ENCODE results near the gene PLA2R1. TPM values are rescaled to one million over a fixed set of nuclear protein-coding genes. Genes with fewer than 3 reads are reported as not detected.

Gene PLA2R1
- total RNA-seq, 1 experiment from 2014 or later: 1.1 TPM

- TF ChIP-seq ZSCAN18 (CRISPR knock-in tag; IDR thresholded peaks at IDR 0.05) (no peak), RELA (CRISPR knock-in tag; IDR thresholded peaks at IDR 0.05; ENCODE audit: borderline replicate concordance) (no peak), AFF4 (CRISPR knock-in tag; IDR thresholded peaks at IDR 0.05; ENCODE audit: borderline replicate concordance) (no peak), SMAD3 (CRISPR knock-in tag; IDR thresholded peaks at IDR 0.05; ENCODE audit: borderline replicate concordance) (no peak), IRF2 (CRISPR knock-in tag; IDR thresholded peaks at IDR 0.05; ENCODE audit: borderline replicate concordance, low read depth) (no peak), IRF1 (CRISPR knock-in tag; IDR thresholded peaks at IDR 0.05) (no peak)
These were observed 171.2 kb downstream of the PLA2R1 start (continued) for GRCh38 chr2:159891267-159891588.

- Mint-ChIP-seq H3K9me3 (no peaks in the 10 kb centered on the region), H3K27me3 (ENCODE audit: low read depth) (no peaks in the 10 kb centered on the region), H3K4me1 (peaks cover 11% of the 10 kb centered on the region), H3K36me3 (no peaks in the 10 kb centered on the region), H3K27ac (no peak overlapping the region), H3K4me3 (no peak overlapping the region)
- POLR2A ChIA-PET: no interaction called here
- CTCF ChIA-PET: interaction anchor here (1.3 kb wide), 1 partner anchor 31 kb away, joined by 5 read pairs; no protein-coding TSS in a partner anchor
- ATAC-seq (no peak), DNase-seq (ENCODE audit: low spot score) (no peak)
- TF ChIP-seq ELF4 (CRISPR knock-in tag; IDR thresholded peaks at IDR 0.05; ENCODE audit: low read depth) (no peak), RELA (CRISPR knock-in tag; IDR thresholded peaks at IDR 0.05; ENCODE audit: borderline replicate concordance) (no peak), STAT6 (CRISPR knock-in tag; conservative IDR thresholded peaks at IDR 0.05; ENCODE audit: low read depth) (no peak), NR2C2 (CRISPR knock-in tag; IDR thresholded peaks at IDR 0.05) (no peak), CTCF (IDR thresholded peaks at IDR 0.05) (no peak), ZNF423 (CRISPR knock-in tag; IDR thresholded peaks at IDR 0.05) (no peak), ZNF219 (CRISPR knock-in tag; IDR thresholded peaks at IDR 0.05; ENCODE audit: borderline replicate concordance) (no peak), NFE2L1 (CRISPR knock-in tag; IDR thresholded peaks at IDR 0.05) (no peak), EMX1 (CRISPR knock-in tag; IDR thresholded peaks at IDR 0.05) (no peak), FOXJ3 (CRISPR knock-in tag; IDR thresholded peaks at IDR 0.05; ENCODE audit: borderline replicate concordance) (no peak), TCF7 (CRISPR knock-in tag; IDR thresholded peaks at IDR 0.05; ENCODE audit: low read depth) (no peak), OVOL2 (CRISPR knock-in tag; IDR thresholded peaks at IDR 0.05; ENCODE audit: borderline replicate concordance) (no peak), ATF3 (CRISPR knock-in tag; conservative IDR thresholded peaks at IDR 0.05) (no peak)
- TF ChIP-seq, protein P1, sequence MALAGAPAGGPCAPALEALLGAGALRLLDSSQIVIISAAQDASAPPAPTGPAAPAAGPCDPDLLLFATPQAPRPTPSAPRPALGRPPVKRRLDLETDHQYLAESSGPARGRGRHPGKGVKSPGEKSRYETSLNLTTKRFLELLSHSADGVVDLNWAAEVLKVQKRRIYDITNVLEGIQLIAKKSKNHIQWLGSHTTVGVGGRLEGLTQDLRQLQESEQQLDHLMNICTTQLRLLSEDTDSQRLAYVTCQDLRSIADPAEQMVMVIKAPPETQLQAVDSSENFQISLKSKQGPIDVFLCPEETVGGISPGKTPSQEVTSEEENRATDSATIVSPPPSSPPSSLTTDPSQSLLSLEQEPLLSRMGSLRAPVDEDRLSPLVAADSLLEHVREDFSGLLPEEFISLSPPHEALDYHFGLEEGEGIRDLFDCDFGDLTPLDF (CRISPR knock-in tag; IDR thresholded peaks at IDR 0.05): no peak
- TF ChIP-seq, protein P2, sequence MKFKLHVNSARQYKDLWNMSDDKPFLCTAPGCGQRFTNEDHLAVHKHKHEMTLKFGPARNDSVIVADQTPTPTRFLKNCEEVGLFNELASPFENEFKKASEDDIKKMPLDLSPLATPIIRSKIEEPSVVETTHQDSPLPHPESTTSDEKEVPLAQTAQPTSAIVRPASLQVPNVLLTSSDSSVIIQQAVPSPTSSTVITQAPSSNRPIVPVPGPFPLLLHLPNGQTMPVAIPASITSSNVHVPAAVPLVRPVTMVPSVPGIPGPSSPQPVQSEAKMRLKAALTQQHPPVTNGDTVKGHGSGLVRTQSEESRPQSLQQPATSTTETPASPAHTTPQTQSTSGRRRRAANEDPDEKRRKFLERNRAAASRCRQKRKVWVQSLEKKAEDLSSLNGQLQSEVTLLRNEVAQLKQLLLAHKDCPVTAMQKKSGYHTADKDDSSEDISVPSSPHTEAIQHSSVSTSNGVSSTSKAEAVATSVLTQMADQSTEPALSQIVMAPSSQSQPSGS (CRISPR knock-in tag; IDR thresholded peaks at IDR 0.05; ENCODE audit: borderline replicate concordance, low read depth): no peak
These were observed 171.7 kb downstream of the PLA2R1 start for GRCh38 chr2:159890551-159891266.

Measured in WTC11 (cell line).